HL-60 (cell line): ENCODE data around the gene PIK3C2B.

ENCODE experiments used
- GABPA ChIP-seq: IDR thresholded peaks from 2 replicates; pipeline ENCODE4 v1.6.1; 2012; ENCODE audit warnings: low read depth
- POLR2AphosphoS5 ChIP-seq: IDR thresholded peaks from 2 replicates; pipeline ENCODE4 v1.6.1; 2012; ENCODE audit warnings: low read depth
- SPI1 ChIP-seq: IDR thresholded peaks from 2 replicates; pipeline ENCODE4 v1.6.1; 2012; ENCODE audit warnings: low read depth, mild to moderate bottlenecking, borderline replicate concordance
- TF ChIP-seq, protein P1 (sequence below): IDR thresholded peaks from one replicate; pipeline ENCODE4 v1.5.1; 2011; ENCODE audit warnings: low read length, control low read depth, inconsistent platforms; ENCODE audit not compliant: insufficient read depth
- TF ChIP-seq, protein P2 (sequence below): IDR thresholded peaks from 2 replicates; pipeline ENCODE4 v1.6.1; 2012; ENCODE audit warnings: low read depth; ENCODE audit not compliant: insufficient replicate concordance

DNA sequence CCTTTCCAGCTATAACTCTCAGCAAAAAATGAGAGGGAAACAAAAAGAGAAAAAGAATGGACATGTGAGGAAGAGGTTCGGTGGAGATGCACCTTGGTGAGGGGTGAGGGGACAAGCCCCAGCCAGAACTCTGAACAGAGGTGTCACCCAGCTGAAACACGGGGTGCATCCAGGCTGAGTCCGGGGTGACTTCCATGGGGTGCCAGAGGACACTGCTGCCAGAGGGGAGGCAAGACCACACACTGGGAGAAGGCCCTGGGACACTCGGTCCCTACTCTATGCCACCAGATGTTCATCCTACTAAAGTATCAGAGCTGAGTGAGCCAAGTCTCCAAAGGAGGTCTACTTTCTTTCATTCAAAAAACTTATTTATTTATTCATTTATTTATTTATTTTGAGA lies 46.9 kb downstream of the PIK3C2B start:
- TF ChIP-seq, protein P1, sequence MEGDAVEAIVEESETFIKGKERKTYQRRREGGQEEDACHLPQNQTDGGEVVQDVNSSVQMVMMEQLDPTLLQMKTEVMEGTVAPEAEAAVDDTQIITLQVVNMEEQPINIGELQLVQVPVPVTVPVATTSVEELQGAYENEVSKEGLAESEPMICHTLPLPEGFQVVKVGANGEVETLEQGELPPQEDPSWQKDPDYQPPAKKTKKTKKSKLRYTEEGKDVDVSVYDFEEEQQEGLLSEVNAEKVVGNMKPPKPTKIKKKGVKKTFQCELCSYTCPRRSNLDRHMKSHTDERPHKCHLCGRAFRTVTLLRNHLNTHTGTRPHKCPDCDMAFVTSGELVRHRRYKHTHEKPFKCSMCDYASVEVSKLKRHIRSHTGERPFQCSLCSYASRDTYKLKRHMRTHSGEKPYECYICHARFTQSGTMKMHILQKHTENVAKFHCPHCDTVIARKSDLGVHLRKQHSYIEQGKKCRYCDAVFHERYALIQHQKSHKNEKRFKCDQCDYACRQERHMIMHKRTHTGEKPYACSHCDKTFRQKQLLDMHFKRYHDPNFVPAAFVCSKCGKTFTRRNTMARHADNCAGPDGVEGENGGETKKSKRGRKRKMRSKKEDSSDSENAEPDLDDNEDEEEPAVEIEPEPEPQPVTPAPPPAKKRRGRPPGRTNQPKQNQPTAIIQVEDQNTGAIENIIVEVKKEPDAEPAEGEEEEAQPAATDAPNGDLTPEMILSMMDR = no peak
- TF ChIP-seq, protein P2, sequence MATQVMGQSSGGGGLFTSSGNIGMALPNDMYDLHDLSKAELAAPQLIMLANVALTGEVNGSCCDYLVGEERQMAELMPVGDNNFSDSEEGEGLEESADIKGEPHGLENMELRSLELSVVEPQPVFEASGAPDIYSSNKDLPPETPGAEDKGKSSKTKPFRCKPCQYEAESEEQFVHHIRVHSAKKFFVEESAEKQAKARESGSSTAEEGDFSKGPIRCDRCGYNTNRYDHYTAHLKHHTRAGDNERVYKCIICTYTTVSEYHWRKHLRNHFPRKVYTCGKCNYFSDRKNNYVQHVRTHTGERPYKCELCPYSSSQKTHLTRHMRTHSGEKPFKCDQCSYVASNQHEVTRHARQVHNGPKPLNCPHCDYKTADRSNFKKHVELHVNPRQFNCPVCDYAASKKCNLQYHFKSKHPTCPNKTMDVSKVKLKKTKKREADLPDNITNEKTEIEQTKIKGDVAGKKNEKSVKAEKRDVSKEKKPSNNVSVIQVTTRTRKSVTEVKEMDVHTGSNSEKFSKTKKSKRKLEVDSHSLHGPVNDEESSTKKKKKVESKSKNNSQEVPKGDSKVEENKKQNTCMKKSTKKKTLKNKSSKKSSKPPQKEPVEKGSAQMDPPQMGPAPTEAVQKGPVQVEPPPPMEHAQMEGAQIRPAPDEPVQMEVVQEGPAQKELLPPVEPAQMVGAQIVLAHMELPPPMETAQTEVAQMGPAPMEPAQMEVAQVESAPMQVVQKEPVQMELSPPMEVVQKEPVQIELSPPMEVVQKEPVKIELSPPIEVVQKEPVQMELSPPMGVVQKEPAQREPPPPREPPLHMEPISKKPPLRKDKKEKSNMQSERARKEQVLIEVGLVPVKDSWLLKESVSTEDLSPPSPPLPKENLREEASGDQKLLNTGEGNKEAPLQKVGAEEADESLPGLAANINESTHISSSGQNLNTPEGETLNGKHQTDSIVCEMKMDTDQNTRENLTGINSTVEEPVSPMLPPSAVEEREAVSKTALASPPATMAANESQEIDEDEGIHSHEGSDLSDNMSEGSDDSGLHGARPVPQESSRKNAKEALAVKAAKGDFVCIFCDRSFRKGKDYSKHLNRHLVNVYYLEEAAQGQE = no peak
- TF ChIP-seq POLR2AphosphoS5 = no peak
- TF ChIP-seq GABPA = no peak
- TF ChIP-seq SPI1 = no peak
